ENCODE results near the gene RANBP3L.

DNA sequence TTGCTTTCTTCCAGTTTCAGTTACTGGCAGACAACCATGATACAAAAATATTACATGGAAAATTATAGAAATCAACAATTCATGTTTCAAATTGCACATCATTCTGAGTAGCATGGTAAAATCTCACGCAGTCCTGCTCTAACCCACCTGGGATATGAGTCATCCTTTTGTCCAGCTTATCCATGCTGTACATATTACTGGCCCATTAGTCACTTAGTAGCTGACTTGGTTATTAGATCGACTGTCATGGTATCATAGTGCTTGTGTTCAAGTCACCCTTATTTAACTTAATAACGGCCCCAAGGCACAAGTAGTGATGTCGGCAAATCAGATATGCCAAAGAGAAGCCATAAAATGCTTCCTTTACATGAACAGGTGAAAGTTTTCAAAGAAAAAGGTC lies 101.2 kb downstream of the RANBP3L start:
- TF ChIP-seq, protein P1, sequence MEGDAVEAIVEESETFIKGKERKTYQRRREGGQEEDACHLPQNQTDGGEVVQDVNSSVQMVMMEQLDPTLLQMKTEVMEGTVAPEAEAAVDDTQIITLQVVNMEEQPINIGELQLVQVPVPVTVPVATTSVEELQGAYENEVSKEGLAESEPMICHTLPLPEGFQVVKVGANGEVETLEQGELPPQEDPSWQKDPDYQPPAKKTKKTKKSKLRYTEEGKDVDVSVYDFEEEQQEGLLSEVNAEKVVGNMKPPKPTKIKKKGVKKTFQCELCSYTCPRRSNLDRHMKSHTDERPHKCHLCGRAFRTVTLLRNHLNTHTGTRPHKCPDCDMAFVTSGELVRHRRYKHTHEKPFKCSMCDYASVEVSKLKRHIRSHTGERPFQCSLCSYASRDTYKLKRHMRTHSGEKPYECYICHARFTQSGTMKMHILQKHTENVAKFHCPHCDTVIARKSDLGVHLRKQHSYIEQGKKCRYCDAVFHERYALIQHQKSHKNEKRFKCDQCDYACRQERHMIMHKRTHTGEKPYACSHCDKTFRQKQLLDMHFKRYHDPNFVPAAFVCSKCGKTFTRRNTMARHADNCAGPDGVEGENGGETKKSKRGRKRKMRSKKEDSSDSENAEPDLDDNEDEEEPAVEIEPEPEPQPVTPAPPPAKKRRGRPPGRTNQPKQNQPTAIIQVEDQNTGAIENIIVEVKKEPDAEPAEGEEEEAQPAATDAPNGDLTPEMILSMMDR (IDR thresholded peaks at IDR 0.05), result no peak
- TF ChIP-seq POLR2AphosphoS5 (IDR thresholded peaks at IDR 0.05) (no peak), POLR2A (IDR thresholded peaks at IDR 0.05; ENCODE audit: low read depth) (no peak), EP300 (IDR thresholded peaks at IDR 0.05) (no peak)

Data from esophagus muscularis mucosa (tissue), 4 donors.